AG09309 (cell line): ENCODE measurements around the gene LPCAT3.
A peak's percentile ranks its signal among the peaks of the same experiment; 100 is the strongest.

Experiments
- DNase-seq: peaks from one replicate; pipeline ENCODE4 v3.0.0-alpha.2; 2010; ENCODE audit warnings: low read depth
- H3K4me3 ChIP-seq: 2 replicates; pipeline ENCODE4 v1.5.1; 2011; ENCODE audit warnings: mild to moderate bottlenecking, low read depth, low read length, moderate library complexity; ENCODE audit not compliant: control insufficient read depth
- CTCF ChIP-seq: IDR thresholded peaks from 2 replicates; pipeline ENCODE4 v1.5.1; 2011; ENCODE audit warnings: mild to moderate bottlenecking, low read depth, low read length, inconsistent platforms; ENCODE audit not compliant: insufficient read depth, control insufficient read depth; ENCODE audit errors: missing control alignments

Gene LPCAT3

DNA sequence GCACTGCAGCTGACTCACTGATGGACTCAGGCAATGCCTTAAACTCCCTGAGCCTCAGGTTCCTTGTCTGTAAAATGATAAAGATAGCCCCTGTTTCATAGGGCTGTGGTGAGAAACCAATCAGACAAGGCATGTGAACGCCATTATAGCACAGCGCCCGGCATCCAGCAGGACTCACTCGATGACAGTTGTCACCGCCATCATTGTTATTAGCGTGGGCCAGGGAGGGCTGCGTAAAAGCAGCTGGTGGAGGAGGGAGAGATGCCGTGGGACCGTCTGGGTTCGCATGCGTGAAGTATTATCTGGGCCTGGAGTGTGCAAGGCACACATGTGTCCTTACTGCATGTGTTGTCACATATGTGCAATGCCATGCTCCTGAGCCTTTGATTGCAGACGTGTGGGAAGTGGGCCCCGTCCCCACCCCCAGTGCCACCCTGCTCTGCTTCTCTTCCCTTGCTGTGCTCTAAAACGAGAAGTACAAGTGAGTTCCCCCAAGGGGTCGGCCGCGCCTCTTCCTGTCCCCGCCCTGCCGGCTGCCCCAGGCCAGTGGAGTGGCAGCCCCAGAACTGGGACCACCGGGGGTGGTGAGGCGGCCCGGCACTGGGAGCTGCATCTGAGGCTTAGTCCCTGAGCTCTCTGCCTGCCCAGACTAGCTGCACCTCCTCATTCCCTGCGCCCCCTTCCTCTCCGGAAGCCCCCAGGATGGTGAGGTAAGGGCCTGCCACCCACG, 67.3 kb downstream of the LPCAT3 start, which contains the start of gene PTPN6:
Gene PTPN6 (plus strand): TSS at position 546 of the 730 bp plus-strand sequence. CDS start 157 bp downstream, at position 703.
- TF ChIP-seq CTCF, result no peak
- no peak within 1 kb of the TSS for H3K4me3 ChIP-seq
- no peak for DNase-seq

DNA sequence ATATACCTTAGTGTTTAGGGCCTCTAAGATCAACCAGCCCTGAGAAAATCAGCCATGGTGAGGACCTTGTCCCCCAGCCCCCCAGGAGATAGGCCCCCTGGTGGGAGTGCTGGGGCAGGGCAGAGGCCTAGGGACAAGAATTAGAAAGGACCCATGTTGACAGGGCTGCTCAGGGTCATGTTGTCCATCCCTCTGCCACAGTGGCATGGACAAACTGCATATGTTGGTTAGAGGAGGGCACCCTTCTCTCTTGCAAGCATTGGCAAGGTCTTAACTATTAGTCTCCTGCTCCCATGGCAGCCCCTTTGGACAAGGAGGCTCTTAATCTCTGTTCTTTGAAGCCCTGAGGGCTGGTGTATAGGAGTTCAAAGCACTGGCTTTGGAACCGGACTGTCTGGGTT, 67.9 kb downstream of the LPCAT3 start:
- DNase-seq, result no peak
- peak; percentile 17 for TF ChIP-seq CTCF
- no peak overlapping the region for H3K4me3 ChIP-seq

- no peak for DNase-seq
- no peak for TF ChIP-seq CTCF
- no peak overlapping the region for H3K4me3 ChIP-seq
Measured at GRCh38 chr12:6948873-6949594, 69.2 kb downstream of the LPCAT3 start.

- no peak for DNase-seq
- no peak for TF ChIP-seq CTCF
- H3K4me3 ChIP-seq, result no peak overlapping the region
Measured at GRCh38 chr12:6947615-6948014, 70.7 kb downstream of the LPCAT3 start.

GRCh38 chr12:6946920-6947374, 71.3 kb downstream of the LPCAT3 start:
- no peak for DNase-seq
- no peak for TF ChIP-seq CTCF
- no peak overlapping the region for H3K4me3 ChIP-seq

DNA sequence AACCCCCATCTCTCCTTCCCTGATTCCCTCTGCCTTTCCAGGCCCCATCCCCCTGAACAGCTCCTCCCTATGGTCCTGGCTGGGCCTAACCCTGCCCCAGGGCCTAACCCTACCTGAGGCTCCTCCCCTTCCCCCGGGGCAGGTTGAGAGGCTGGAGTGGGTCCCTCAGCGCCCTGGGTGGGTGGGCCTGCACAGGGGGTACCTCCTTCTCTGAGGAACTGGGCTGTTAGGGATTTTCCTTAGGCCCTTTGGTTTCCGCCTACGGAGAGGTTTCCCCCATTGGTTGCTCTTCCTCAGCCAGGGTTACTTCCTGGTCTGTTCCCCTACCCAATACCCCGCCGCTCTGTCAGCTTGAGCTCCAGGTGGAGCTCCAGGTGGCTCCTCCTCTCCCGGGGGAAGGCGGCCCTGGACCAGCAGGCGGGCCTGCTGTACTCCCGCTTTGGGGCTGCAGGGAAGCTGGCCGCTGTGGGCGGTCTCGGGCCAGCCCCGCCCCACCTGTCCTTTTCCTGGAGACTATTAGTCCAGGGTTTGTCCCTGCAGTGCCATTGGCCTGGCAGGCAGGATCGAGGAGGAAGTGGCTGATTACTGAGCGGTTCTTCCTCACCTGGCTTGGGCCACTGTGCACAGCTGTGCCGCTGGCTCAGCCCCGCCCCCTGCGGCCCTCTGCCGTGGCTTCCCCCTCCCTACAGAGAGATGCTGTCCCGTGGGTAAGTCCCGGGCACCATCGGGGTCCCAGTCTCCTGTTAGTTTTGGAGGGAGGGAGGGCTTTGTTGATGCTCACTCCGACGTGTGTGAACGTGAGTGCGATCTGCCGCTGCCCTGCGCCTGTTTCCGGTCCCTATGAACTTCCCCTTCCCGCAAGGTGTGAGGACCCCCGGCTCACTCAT, 72.0 kb downstream of the LPCAT3 start:
- DNase-seq, result no peak
- no peak for TF ChIP-seq CTCF
- H3K4me3 ChIP-seq, result no peak overlapping the region
